Measurements from ENCODE around the gene RORC. TPM values are rescaled to one million over a fixed set of nuclear protein-coding genes. Genes with fewer than 3 reads are reported as not detected.
A peak's percentile ranks its signal among the peaks of the same experiment; 100 is the strongest.

RORC gene
- polyA plus RNA-seq (2012; rRNA removed) = 0.03 TPM in 1 of 2 replicates, not detected in the other
- 0.03 and 0.05 TPM in 2 replicates for polyA plus RNA-seq (2012; cell fraction: cytosol; rRNA removed)
- 0.02 and 0.09 TPM in 2 replicates for polyA plus RNA-seq (2012; cell fraction: nucleus; rRNA removed)

- CTCF ChIA-PET = no interaction called here
- Histone ChIP-seq H3K9me3 (no peaks in the 10 kb centered on the region), H3K4me3 (ENCODE audit: low read depth in 2 of 2, low read length in 1 of 2) (no peak within 1 kb of the TSS), H3K4me1 (ENCODE audit: control insufficient read depth in 1 of 2, insufficient read depth in 2 of 2, low read depth in 1 of 2, low read length in 1 of 2) (peaks cover 0 to 39% of the 10 kb centered on the region in 2 experiments; a peak in 1 of 4 replicates), H4K20me1 (ENCODE audit: insufficient read depth) (no peaks in the 10 kb centered on the region), H3F3A (replicated peaks; ENCODE audit: insufficient read depth) (no peaks in the 10 kb centered on the region), H3K9ac (no peak within 1 kb of the TSS), H3K79me2 (ENCODE audit: insufficient read depth) (no peaks in the 10 kb centered on the region), H3K27me3 (ENCODE audit: insufficient read depth) (no peaks in the 10 kb centered on the region), H3K4me2 (no peak within 1 kb of the TSS), H3K9me2 (no peaks in the 10 kb centered on the region), H3K27ac (ENCODE audit: low read depth in 2 of 2, low read length in 1 of 2) (peak within 1 kb of the TSS in 1 of 2 experiments; percentile 45; a peak in 1 of 4 replicates), H3K36me3 (replicated peaks in 1 of 2; ENCODE audit: control insufficient read depth in 1 of 2, insufficient read depth in 2 of 2, low read length in 1 of 2) (no peaks in the 10 kb centered on the region), H2AFZ (ENCODE audit: low read depth) (no peak within 1 kb of the TSS)
- no peak for DNase-seq
- TF ChIP-seq FOXJ3 (CRISPR knock-in tag; IDR thresholded peaks at IDR 0.05) = no peak
- TF ChIP-seq TAF1 (IDR thresholded peaks at IDR 0.05; ENCODE audit: borderline replicate concordance, low read depth, low read length) = no peak
- no peak for TF ChIP-seq TCF12 (IDR thresholded peaks at IDR 0.05)
- no peak for TF ChIP-seq EZH2phosphoT487 (IDR thresholded peaks at IDR 0.05; ENCODE audit: borderline replicate concordance, low read depth)
- no peak for TF ChIP-seq SIN3A (IDR thresholded peaks at IDR 0.05; ENCODE audit: borderline replicate concordance, low read depth, low read length)
- TF ChIP-seq USF1 (IDR thresholded peaks at IDR 0.05; ENCODE audit: borderline replicate concordance, low read depth) = no peak
- no peak for TF ChIP-seq EP300 (IDR thresholded peaks at IDR 0.05; ENCODE audit: borderline replicate concordance in 1 of 2, low read depth in 1 of 2, low read length in 1 of 2)
- TF ChIP-seq FOXM1 (IDR thresholded peaks at IDR 0.05; ENCODE audit: low read depth) = no peak
- no peak for TF ChIP-seq CHD2 (IDR thresholded peaks at IDR 0.05; ENCODE audit: low read length, partially characterized antibody)
- TF ChIP-seq SMC3 (IDR thresholded peaks at IDR 0.05; ENCODE audit: low read depth, low read length) = no peak
- no peak for TF ChIP-seq TEAD4 (IDR thresholded peaks at IDR 0.05; ENCODE audit: borderline replicate concordance, insufficient read depth)
- TF ChIP-seq IRF3 (IDR thresholded peaks at IDR 0.05; ENCODE audit: low read depth, low read length) = no peak
- TF ChIP-seq RAD21 (IDR thresholded peaks at IDR 0.05; ENCODE audit: low read length) = no peak
- TF ChIP-seq ZBTB33 (IDR thresholded peaks at IDR 0.05; ENCODE audit: borderline replicate concordance, low read depth) = no peak
- TF ChIP-seq ELF1 (IDR thresholded peaks at IDR 0.05) = no peak
- TF ChIP-seq NFIC (IDR thresholded peaks at IDR 0.05; ENCODE audit: borderline replicate concordance) = no peak
- POLR2A ChIA-PET = interaction anchor here (1.8 kb wide), 1 partner anchor 9 kb away, joined by 6 read pairs; no protein-coding TSS in a partner anchor
- WGBS (ENCODE audit: low lambda C conversion rate) = 73% methylated on average over 5 of the region's 5 CpGs
Measured at GRCh38 chr1:151831605-151832004, at the start of gene RORC. TSS of gene RORC (minus strand) at chr1:151831802. CDS start at chr1:151831764, 38 bp downstream.

Data from SK-N-SH (cell line).